ENCODE results near the gene TRIM15. TPM values are rescaled to one million over a fixed set of nuclear protein-coding genes. Genes with fewer than 3 reads are reported as not detected.

The TRIM15 gene
- total and polyA plus RNA-seq, 9 donors, result 0.64 to 3.6 TPM; not detected in 7

GRCh38 chr6:30154709-30155519, 8.4 kb upstream of the TRIM15 start:
- Histone ChIP-seq H3K27ac (ENCODE audit: low read length) (no peak overlapping the region), H3K4me1 (ENCODE audit: control insufficient read depth, insufficient read depth, low read length) (peaks cover 2% of the 10 kb centered on the region), H3K36me3 (ENCODE audit: control insufficient read depth, insufficient read depth, low read length) (no peaks in the 10 kb centered on the region), H3K4me3 (ENCODE audit: low read length) (no peak overlapping the region), H3K9me3 (replicated peaks; ENCODE audit: control insufficient read depth, low read depth, low read length) (no peaks in the 10 kb centered on the region), H3K27me3 (ENCODE audit: control insufficient read depth, insufficient read depth, low read length) (peaks cover 12% of the 10 kb centered on the region)
- no peak for DNase-seq
- 50% methylated on average over 5 of the region's 12 CpGs for WGBS (ENCODE audit: insufficient coverage)

DNA sequence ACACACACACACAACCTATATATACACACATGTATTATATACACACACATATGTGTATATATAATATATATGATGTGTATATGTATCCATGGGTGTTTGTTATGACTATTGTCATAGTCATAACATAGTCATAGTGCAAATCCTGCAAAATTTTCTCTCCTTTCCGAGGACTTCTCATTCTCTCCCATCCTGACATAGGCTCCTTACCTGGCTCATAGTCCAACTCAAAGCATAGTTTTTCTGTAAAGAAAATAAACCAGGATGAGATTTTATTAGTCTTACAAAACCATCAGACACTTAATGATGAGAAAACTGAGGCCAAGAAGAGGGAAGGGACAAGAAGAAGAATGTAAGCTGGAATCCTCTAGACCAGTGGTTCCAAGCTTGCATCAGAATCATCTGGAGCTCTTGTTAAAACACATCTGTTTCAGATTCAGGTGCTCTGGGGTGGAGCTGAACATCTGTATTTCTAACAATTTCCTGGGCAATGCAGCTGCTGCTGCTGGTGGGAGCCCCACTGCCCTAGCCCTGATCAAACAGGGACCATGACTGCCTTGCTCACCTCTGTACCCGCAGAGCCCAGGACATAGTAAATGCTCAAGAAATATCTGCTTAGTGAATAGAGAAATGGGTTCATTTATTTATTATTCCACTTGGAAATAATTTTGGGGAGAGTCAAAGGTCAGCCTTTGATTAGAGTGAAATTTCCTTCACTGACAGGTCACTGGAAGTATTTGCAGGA, 7.7 kb upstream of the TRIM15 start:
- no peaks in the 10 kb centered on the region for H3K36me3 ChIP-seq (ENCODE audit: control insufficient read depth, insufficient read depth, low read length)
- no CpG with 5 or more reads among the region's 2 CpGs for WGBS (ENCODE audit: insufficient coverage)
- no peak overlapping the region for H3K4me3 ChIP-seq (ENCODE audit: low read length)
- H3K27ac ChIP-seq (ENCODE audit: low read length), result no peak overlapping the region
- peaks cover 2% of the 10 kb centered on the region for H3K4me1 ChIP-seq (ENCODE audit: control insufficient read depth, insufficient read depth, low read length)
- no peaks in the 10 kb centered on the region for H3K9me3 ChIP-seq (replicated peaks; ENCODE audit: control insufficient read depth, low read depth, low read length)
- H3K27me3 ChIP-seq (ENCODE audit: control insufficient read depth, insufficient read depth, low read length), result peaks cover 10% of the 10 kb centered on the region
- DNase-seq, result no peak

DNA sequence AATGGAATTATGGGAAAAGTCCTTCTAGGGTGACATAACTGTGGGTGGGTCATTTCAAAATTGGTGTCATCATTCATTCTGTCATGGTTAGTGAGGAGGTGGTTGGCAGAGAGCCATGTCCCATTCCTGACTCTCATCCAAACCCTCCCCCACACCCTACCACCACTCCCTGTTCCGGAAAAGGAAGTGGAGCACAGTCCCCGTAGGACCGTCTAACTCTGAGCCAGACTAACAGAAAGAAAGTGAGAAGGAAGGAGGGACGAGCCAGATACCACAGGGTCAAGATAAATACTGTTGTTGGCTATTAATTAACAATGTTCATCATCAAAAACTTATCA, 7.1 kb upstream of the TRIM15 start:
- DNase-seq, result peak; percentile 18
- WGBS (ENCODE audit: insufficient coverage), result no CpG with 5 or more reads among the region's 4 CpGs
- H3K27ac ChIP-seq (ENCODE audit: low read length), result no peak overlapping the region

GRCh38 chr6:30156774-30157173, 6.6 kb upstream of the TRIM15 start:
- no peak for DNase-seq
- WGBS (ENCODE audit: insufficient coverage), result 88% methylated on average over 3 of the region's 9 CpGs
- Histone ChIP-seq H3K27ac (ENCODE audit: low read length) (no peak overlapping the region), H3K4me3 (ENCODE audit: low read length) (no peak overlapping the region), H3K27me3 (ENCODE audit: control insufficient read depth, insufficient read depth, low read length) (peaks cover 10% of the 10 kb centered on the region), H3K4me1 (ENCODE audit: control insufficient read depth, insufficient read depth, low read length) (peaks cover 2% of the 10 kb centered on the region), H3K9me3 (replicated peaks; ENCODE audit: control insufficient read depth, low read depth, low read length) (no peaks in the 10 kb centered on the region), H3K36me3 (ENCODE audit: control insufficient read depth, insufficient read depth, low read length) (no peaks in the 10 kb centered on the region)

More for the DNA sequence above, 7.1 kb upstream of the TRIM15 start:
- Histone ChIP-seq H3K4me3 (ENCODE audit: low read length) (no peak overlapping the region), H3K4me1 (ENCODE audit: control insufficient read depth, insufficient read depth, low read length) (peaks cover 2% of the 10 kb centered on the region), H3K9me3 (replicated peaks; ENCODE audit: control insufficient read depth, low read depth, low read length) (no peaks in the 10 kb centered on the region), H3K27me3 (ENCODE audit: control insufficient read depth, insufficient read depth, low read length) (peaks cover 10% of the 10 kb centered on the region), H3K36me3 (ENCODE audit: control insufficient read depth, insufficient read depth, low read length) (no peaks in the 10 kb centered on the region)

DNA sequence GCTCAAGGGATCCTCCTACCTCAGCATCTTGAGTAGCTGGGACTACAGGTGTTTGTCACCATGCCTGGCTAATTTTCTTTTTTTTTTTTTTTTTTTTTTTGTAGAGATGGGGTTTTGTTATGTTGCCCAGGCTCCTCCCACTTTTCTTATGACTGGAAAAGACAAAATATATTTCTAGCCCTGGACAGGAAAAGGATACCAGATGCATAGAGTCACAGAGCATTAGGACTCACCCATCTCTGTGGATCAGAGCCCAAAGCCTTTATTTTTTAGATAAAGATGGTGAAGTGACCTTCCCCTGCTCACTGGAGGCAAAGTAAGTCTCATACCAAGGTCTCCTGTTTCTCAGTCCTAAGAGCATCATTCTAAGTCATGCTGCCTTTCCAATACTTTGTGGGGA, 5.8 kb upstream of the TRIM15 start:
- Histone ChIP-seq H3K27me3 (ENCODE audit: control insufficient read depth, insufficient read depth, low read length) (peaks cover 12% of the 10 kb centered on the region), H3K9me3 (replicated peaks; ENCODE audit: control insufficient read depth, low read depth, low read length) (no peaks in the 10 kb centered on the region), H3K27ac (ENCODE audit: low read length) (no peak overlapping the region), H3K4me3 (ENCODE audit: low read length) (no peak overlapping the region), H3K36me3 (ENCODE audit: control insufficient read depth, insufficient read depth, low read length) (no peaks in the 10 kb centered on the region), H3K4me1 (ENCODE audit: control insufficient read depth, insufficient read depth, low read length) (peaks cover 2% of the 10 kb centered on the region)
- DNase-seq, result no peak

DNA sequence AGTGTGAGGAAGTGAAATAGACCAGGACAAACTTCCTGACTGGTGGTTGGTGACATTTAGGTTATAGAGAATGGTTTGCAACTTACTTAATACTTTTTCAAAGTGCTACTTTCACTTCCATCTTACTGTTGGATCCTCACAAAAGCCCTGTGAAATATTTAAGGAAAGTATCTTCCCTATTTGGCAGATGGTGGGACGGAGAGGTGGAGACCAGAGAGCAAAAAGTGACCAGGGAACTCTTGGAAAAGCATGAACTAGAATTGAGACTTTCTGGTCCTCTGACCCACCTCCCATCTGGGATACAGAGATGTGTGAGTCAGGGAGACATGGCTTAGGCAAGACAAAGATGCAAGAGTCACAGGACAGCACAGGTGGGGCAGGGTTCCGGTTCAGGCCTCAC, 5.3 kb upstream of the TRIM15 start:
- Histone ChIP-seq H3K27ac (ENCODE audit: low read length) (no peak overlapping the region), H3K4me3 (ENCODE audit: low read length) (no peak overlapping the region), H3K36me3 (ENCODE audit: control insufficient read depth, insufficient read depth, low read length) (no peaks in the 10 kb centered on the region), H3K27me3 (ENCODE audit: control insufficient read depth, insufficient read depth, low read length) (peaks cover 12% of the 10 kb centered on the region), H3K4me1 (ENCODE audit: control insufficient read depth, insufficient read depth, low read length) (peaks cover 2% of the 10 kb centered on the region), H3K9me3 (replicated peaks; ENCODE audit: control insufficient read depth, low read depth, low read length) (no peaks in the 10 kb centered on the region)
- 88% methylated on average over 2 of the region's 2 CpGs for WGBS (ENCODE audit: insufficient coverage)
- no peak for DNase-seq

DNA sequence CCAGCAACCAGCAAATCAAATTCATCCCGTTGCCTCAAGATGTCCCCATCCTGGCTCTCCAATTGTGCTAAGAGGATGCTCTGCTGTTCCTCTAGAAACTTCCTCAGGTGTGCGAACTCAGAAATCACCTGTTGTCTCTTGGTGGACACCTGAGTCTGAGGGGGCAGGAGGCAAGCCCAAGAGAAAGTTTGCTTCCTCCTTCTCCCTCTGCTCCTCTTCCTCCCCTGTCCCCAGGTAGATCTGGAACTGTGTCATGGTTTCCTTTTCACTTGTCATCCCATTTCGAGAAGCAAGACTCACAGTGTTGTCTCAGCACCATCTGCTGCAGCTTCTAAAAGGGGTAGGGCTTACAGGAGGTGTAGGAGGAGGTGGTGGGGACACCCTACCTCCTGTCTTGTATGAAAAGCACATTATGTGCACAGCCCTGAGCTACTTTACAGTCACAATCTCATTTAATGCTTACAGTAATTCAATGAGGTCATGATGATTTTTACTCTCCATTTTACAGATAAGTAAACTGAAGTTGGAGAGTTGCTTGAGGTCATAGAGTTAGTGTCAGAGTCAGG, 4.8 kb upstream of the TRIM15 start:
- WGBS (ENCODE audit: insufficient coverage), result no CpG with 5 or more reads among the region's 3 CpGs
- no peaks in the 10 kb centered on the region for H3K9me3 ChIP-seq (replicated peaks; ENCODE audit: control insufficient read depth, low read depth, low read length)

DNA sequence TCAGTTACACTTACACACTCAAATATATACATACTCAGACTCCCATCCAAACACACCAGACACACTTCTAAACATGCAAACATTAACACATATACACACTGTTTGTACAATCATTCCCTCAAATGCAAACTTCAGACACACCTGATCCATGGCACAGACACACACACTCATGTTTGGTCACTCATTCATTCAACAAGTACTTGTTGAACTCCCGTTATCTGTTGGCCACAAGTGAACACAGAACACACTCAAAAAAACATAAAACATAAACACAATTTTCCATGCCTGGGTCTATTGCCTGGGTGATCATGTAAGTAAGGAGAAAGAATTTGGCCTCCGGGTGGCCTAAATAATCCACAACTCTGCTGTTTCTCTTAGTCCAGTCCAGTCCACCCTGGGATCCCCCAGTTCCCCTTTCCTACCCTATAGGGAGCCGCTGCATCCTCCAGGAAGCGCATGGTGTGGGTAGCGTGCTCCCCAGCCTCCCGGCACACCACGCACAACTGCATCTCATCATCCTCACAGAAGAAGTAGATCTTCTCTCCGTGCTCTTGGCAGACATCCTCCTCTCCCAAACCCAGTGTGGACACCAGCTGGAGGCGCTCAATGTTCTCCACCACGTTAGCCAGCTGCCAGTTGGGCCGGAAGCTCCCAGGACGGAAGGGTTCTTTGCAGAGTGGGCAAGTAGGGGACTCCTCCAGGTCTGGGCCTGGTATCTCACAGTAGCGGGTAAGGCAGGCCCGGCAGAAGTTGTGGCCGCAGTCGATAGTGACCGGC, 3.1 kb upstream of the TRIM15 start:
- H3K27me3 ChIP-seq (ENCODE audit: control insufficient read depth, insufficient read depth, low read length), result peaks cover 10% of the 10 kb centered on the region
- WGBS (ENCODE audit: insufficient coverage), result 88% methylated on average over 14 of the region's 17 CpGs
- H3K4me3 ChIP-seq (ENCODE audit: low read length), result no peak overlapping the region
- H3K4me1 ChIP-seq (ENCODE audit: control insufficient read depth, insufficient read depth, low read length), result peaks cover 2% of the 10 kb centered on the region
- no peak for DNase-seq
- H3K9me3 ChIP-seq (replicated peaks; ENCODE audit: control insufficient read depth, low read depth, low read length), result no peaks in the 10 kb centered on the region
- H3K36me3 ChIP-seq (ENCODE audit: control insufficient read depth, insufficient read depth, low read length), result no peaks in the 10 kb centered on the region
- no peak overlapping the region for H3K27ac ChIP-seq (ENCODE audit: low read length)

More for the DNA sequence above, 4.8 kb upstream of the TRIM15 start:
- Histone ChIP-seq H3K27ac (ENCODE audit: low read length) (no peak overlapping the region), H3K4me1 (ENCODE audit: control insufficient read depth, insufficient read depth, low read length) (peaks cover 2% of the 10 kb centered on the region), H3K36me3 (ENCODE audit: control insufficient read depth, insufficient read depth, low read length) (no peaks in the 10 kb centered on the region), H3K4me3 (ENCODE audit: low read length) (no peak overlapping the region), H3K27me3 (ENCODE audit: control insufficient read depth, insufficient read depth, low read length) (peaks cover 16% of the 10 kb centered on the region)
- DNase-seq, result no peak

DNA sequence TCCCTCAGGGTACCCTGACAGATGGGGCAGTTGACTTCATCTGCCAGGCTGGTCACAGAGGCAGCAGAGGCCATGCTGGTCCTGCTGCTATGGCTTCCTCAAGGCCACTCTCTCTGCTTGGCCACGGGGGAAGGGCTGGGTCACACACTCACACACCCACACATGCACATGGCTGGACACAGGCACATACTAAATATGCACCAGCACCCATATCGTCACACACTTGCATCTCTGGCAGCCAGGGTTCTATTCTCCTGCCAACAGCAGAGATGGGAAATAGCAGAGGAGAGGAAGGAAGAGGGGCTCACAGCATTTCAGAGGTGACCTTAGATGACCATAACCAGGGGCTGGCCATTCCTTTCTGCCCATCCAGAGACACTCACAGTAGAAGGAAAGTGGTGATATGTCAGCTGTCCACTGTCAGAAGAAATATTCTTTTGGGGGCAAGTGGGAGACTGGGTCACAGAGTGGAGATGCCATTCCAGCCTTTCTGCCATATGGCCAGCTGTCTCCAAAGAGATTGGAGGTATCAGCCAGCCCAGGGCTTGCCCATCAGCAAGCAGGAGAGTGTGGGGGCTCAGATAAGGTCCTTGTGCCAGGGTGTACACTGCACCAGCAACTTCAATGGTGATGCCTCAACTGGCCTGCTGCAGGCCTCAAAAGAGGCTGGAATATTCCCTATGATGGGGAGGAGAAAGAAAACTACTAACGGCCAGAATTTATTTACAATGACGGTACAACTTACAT, 2.4 kb upstream of the TRIM15 start, which contains the start of gene TRIM10:
Gene TRIM10, minus strand, starts transcription at position 427 of the 747 bp plus-strand sequence. Its CDS starts 353 bp downstream, at position 74.
- H3K9me3 ChIP-seq (replicated peaks; ENCODE audit: control insufficient read depth, low read depth, low read length), result no peaks in the 10 kb centered on the region
- 38% methylated on average over 1 of the region's 4 CpGs for WGBS (ENCODE audit: insufficient coverage)
- peaks cover 2% of the 10 kb centered on the region for H3K4me1 ChIP-seq (ENCODE audit: control insufficient read depth, insufficient read depth, low read length)
- DNase-seq, result no peak
- no peak within 1 kb of the TSS for H3K27ac ChIP-seq (ENCODE audit: low read length)
- peaks cover 8% of the 10 kb centered on the region for H3K27me3 ChIP-seq (ENCODE audit: control insufficient read depth, insufficient read depth, low read length)
- no peaks in the 10 kb centered on the region for H3K36me3 ChIP-seq (ENCODE audit: control insufficient read depth, insufficient read depth, low read length)
- no peak within 1 kb of the TSS for H3K4me3 ChIP-seq (ENCODE audit: low read length)

Measured in muscle of leg (tissue), 11 donors.